ENCODE measurements around the gene R3HCC1L. TPM values are rescaled to one million over a fixed set of nuclear protein-coding genes. Genes with fewer than 3 reads are reported as not detected.

The R3HCC1L gene
- polyA plus RNA-seq, 2 of the 4 experiments (the other 2 are of a cell fraction), result 11.0 to 15.2 TPM

DNA sequence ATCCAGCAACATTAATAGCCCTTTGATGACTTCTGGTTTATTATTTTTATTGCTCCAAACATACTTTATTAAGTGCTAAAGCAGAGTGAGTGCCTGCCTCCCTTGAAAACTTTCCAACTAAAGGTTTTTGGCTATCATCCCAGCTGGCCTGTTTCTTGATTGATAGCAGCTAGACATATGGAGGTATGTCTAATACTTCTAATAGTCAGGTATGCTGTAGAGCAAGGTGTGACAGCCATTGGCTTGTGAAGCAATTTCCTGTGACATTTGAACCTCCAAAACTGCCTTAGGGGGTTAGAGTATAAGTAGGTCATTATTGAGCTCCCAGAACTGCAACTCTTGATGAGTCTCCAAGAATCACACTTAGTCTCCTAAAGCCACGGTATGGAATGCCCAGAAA, 77.7 kb downstream of the R3HCC1L start:
- CTCF ChIA-PET, result no interaction called here
- no peaks in the 10 kb centered on the region for H3K4me1 ChIP-seq
- TF ChIP-seq FOSL2 (IDR thresholded peaks at IDR 0.05) (no peak), FOSL2 (CRISPR knock-in tag; IDR thresholded peaks at IDR 0.05) (no peak), ZNF302 (CRISPR knock-in tag; IDR thresholded peaks at IDR 0.05) (no peak)
- FAIRE-seq, result no peak
- H3K4me2 ChIP-seq, result no peak overlapping the region
- POLR2A ChIA-PET, result no interaction called here
- ATAC-seq, result no peak
- 100% methylated on average over 1 of the region's 1 CpG for WGBS (ENCODE audit: missing lambda C conversion rate)
- no peak for DNase-seq (ENCODE audit: low read depth in 1 of 2, low spot score in 1 of 2)
- H3K27ac ChIP-seq, result no peak overlapping the region
- H3K4me3 ChIP-seq, result no peak overlapping the region
- no peaks in the 10 kb centered on the region for H3K9me3 ChIP-seq

DNA sequence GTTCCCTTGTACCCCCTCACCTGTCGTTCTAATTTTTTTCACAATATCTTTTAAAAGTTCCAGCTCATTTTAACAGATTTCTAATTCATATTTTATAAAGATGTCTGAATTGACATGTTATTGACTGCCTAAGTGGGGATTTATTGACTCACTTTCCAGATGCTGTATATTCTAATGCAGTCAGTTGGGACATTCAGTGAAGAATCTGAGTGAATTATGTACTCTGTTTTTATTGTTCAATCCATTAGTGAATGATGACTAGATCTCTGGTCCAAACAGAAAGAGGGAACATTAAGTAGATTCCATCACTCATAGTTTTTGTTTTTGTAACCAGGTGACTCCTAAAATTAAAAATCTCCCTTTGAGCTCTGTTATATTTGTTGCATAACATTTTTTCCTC, 79.3 kb downstream of the R3HCC1L start:
- no peak overlapping the region for H3K4me3 ChIP-seq
- FAIRE-seq (no peak), ATAC-seq (no peak), DNase-seq (ENCODE audit: low read depth in 1 of 2, low spot score in 1 of 2) (no peak)
- no peak overlapping the region for H3K4me2 ChIP-seq
- no peaks in the 10 kb centered on the region for H3K4me1 ChIP-seq
- POLR2A ChIA-PET, result no interaction called here
- WGBS (ENCODE audit: missing lambda C conversion rate), result 94% methylated on average over 1 of the region's 1 CpG
- no peak for TF ChIP-seq CHD2 (IDR thresholded peaks at IDR 0.05; ENCODE audit: low read length, partially characterized antibody)
- TF ChIP-seq FOSB (CRISPR knock-in tag; IDR thresholded peaks at IDR 0.05), result no peak
- TF ChIP-seq POLR2AphosphoS2 (conservative IDR thresholded peaks at IDR 0.05; ENCODE audit: low read length), result no peak
- TF ChIP-seq CHD4 (IDR thresholded peaks at IDR 0.05; ENCODE audit: borderline replicate concordance), result no peak
- TF ChIP-seq, protein P1, sequence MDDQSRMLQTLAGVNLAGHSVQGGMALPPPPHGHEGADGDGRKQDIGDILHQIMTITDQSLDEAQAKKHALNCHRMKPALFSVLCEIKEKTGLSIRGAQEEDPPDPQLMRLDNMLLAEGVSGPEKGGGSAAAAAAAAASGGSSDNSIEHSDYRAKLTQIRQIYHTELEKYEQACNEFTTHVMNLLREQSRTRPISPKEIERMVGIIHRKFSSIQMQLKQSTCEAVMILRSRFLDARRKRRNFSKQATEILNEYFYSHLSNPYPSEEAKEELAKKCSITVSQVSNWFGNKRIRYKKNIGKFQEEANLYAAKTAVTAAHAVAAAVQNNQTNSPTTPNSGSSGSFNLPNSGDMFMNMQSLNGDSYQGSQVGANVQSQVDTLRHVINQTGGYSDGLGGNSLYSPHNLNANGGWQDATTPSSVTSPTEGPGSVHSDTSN (IDR thresholded peaks at IDR 0.05), result no peak
- TF ChIP-seq HOXA7 (CRISPR knock-in tag; IDR thresholded peaks at IDR 0.05), result no peak
- TF ChIP-seq SMC3 (IDR thresholded peaks at IDR 0.05), result no peak
- TF ChIP-seq BHLHE40 (IDR thresholded peaks at IDR 0.05; ENCODE audit: low read depth, low read length), result no peak
- no peak for TF ChIP-seq CBX2 (IDR thresholded peaks at IDR 0.05; ENCODE audit: borderline replicate concordance, low read depth)
- TF ChIP-seq, protein P2, sequence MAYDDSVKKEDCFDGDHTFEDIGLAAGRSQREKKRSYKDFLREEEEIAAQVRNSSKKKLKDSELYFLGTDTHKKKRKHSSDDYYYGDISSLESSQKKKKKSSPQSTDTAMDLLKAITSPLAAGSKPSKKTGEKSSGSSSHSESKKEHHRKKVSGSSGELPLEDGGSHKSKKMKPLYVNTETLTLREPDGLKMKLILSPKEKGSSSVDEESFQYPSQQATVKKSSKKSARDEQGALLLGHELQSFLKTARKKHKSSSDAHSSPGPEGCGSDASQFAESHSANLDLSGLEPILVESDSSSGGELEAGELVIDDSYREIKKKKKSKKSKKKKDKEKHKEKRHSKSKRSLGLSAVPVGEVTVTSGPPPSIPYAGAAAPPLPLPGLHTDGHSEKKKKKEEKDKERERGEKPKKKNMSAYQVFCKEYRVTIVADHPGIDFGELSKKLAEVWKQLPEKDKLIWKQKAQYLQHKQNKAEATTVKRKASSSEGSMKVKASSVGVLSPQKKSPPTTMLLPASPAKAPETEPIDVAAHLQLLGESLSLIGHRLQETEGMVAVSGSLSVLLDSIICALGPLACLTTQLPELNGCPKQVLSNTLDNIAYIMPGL (CRISPR knock-in tag; IDR thresholded peaks at IDR 0.05; ENCODE audit: borderline replicate concordance), result no peak
- TF ChIP-seq GATA3 (IDR thresholded peaks at IDR 0.05; ENCODE audit: borderline replicate concordance), result no peak
- no peak for TF ChIP-seq FOXS1 (CRISPR knock-in tag; IDR thresholded peaks at IDR 0.05)
- TF ChIP-seq, protein P3, sequence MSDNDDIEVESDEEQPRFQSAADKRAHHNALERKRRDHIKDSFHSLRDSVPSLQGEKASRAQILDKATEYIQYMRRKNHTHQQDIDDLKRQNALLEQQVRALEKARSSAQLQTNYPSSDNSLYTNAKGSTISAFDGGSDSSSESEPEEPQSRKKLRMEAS (IDR thresholded peaks at IDR 0.05), result no peak
- TF ChIP-seq HOXB13 (CRISPR knock-in tag; IDR thresholded peaks at IDR 0.05; ENCODE audit: low read depth), result no peak
- TF ChIP-seq PHF8 (IDR thresholded peaks at IDR 0.05; ENCODE audit: borderline replicate concordance, low read depth), result no peak
- TF ChIP-seq EHMT2 (IDR thresholded peaks at IDR 0.05; ENCODE audit: low read depth), result no peak
- no peaks in the 10 kb centered on the region for H3K9me3 ChIP-seq
- H3K27ac ChIP-seq, result no peak overlapping the region
- CTCF ChIA-PET, result interaction anchor here (1.1 to 1.2 kb wide), 2 partner anchors 31 to 299 kb away, joined by 3 to 5 read pairs; no protein-coding TSS in a partner anchor

DNA sequence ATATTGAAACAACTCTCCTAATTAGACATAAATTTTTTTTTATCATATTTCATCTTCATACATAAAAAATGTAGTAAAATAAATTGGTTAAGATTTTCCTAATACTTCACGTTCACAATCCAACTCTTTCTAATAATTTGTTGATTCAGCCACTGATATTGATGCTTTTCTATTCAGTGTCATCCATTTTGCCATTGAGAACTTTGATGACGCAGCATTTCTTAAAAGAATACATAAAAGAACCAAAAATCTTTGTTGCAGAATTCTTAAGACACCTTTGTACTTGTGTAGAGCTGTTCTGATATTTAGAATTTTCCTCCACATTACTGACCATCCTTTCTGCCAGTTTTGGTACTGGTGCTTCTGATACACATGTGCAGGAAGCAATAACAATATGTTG, 80.9 kb downstream of the R3HCC1L start:
- Histone ChIP-seq H3K9me3 (no peaks in the 10 kb centered on the region), H3K27ac (no peak overlapping the region), H3K4me1 (no peaks in the 10 kb centered on the region), H3K4me2 (no peak overlapping the region), H3K4me3 (no peak overlapping the region)
- CTCF ChIA-PET, result no interaction called here
- ATAC-seq (no peak), DNase-seq (ENCODE audit: low read depth in 1 of 2, low spot score in 1 of 2) (no peak), FAIRE-seq (no peak)
- WGBS (ENCODE audit: missing lambda C conversion rate), result 86% methylated on average over 2 of the region's 2 CpGs
- TF ChIP-seq MAFK (IDR thresholded peaks at IDR 0.05; ENCODE audit: partially characterized antibody), result peak; percentile 89
- TF ChIP-seq JUNB (IDR thresholded peaks at IDR 0.05), result no peak
- POLR2A ChIA-PET, result no interaction called here
